ENCODE data around the gene SLC2A2.

- TF ChIP-seq, protein P1, sequence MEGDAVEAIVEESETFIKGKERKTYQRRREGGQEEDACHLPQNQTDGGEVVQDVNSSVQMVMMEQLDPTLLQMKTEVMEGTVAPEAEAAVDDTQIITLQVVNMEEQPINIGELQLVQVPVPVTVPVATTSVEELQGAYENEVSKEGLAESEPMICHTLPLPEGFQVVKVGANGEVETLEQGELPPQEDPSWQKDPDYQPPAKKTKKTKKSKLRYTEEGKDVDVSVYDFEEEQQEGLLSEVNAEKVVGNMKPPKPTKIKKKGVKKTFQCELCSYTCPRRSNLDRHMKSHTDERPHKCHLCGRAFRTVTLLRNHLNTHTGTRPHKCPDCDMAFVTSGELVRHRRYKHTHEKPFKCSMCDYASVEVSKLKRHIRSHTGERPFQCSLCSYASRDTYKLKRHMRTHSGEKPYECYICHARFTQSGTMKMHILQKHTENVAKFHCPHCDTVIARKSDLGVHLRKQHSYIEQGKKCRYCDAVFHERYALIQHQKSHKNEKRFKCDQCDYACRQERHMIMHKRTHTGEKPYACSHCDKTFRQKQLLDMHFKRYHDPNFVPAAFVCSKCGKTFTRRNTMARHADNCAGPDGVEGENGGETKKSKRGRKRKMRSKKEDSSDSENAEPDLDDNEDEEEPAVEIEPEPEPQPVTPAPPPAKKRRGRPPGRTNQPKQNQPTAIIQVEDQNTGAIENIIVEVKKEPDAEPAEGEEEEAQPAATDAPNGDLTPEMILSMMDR (optimal IDR thresholded peaks at IDR 0.05 in 1 of 3, IDR thresholded peaks at IDR 0.05 in 1 of 3, conservative IDR thresholded peaks at IDR 0.05 in 1 of 3; ENCODE audit: extremely low read depth in 1 of 3, insufficient read depth in 2 of 3, low read length in 3 of 3), result no peak
- no peak for TF ChIP-seq EZH2 (IDR thresholded peaks at IDR 0.05; ENCODE audit: low read length)
Observed at GRCh38 chr3:171059978-171060377, 33.5 kb upstream of the SLC2A2 start.

All from keratinocyte (primary cell).